ENCODE data around the gene AP2A2.

Gene AP2A2

GRCh38 chr11:1030086-1030485, 104.4 kb downstream of the AP2A2 start:
- no peak for DNase-seq (ENCODE audit: low read depth in 2 of 2)

GRCh38 chr11:1030556-1030955, 104.9 kb downstream of the AP2A2 start:
- DNase-seq (ENCODE audit: low read depth in 2 of 2), result no peak

GRCh38 chr11:1031121-1031899, 105.6 kb downstream of the AP2A2 start:
- no peak for DNase-seq (ENCODE audit: low read depth in 2 of 2)

GRCh38 chr11:1032310-1032891, 106.7 kb downstream of the AP2A2 start:
- no peak for DNase-seq (ENCODE audit: low read depth in 2 of 2)

- no peak for DNase-seq (ENCODE audit: low read depth in 2 of 2)
Observed at GRCh38 chr11:1033016-1033798, 107.5 kb downstream of the AP2A2 start.

- DNase-seq (ENCODE audit: low read depth in 2 of 2), result no peak
Observed at GRCh38 chr11:1034001-1034400, 108.3 kb downstream of the AP2A2 start.

GRCh38 chr11:1034456-1035295, 109.0 kb downstream of the AP2A2 start:
- DNase-seq (ENCODE audit: low read depth in 2 of 2), result no peak

GRCh38 chr11:1035577-1036283, 110.1 kb downstream of the AP2A2 start:
- DNase-seq (ENCODE audit: low read depth in 2 of 2), result no peak

GRCh38 chr11:1036303-1036923, 110.7 kb downstream of the AP2A2 start, which contains the start of gene MUC6:
Gene MUC6, minus strand, starts transcription at chr11:1036718. Its CDS starts 63 bp downstream, at chr11:1036655.
- DNase-seq (ENCODE audit: low read depth in 2 of 2), result no peak

- no peak for DNase-seq (ENCODE audit: low read depth in 2 of 2)
Observed at GRCh38 chr11:1036931-1037330, 111.3 kb downstream of the AP2A2 start.

- DNase-seq (ENCODE audit: low read depth in 2 of 2), result no peak
Observed at GRCh38 chr11:1037506-1038055, 111.9 kb downstream of the AP2A2 start.

GRCh38 chr11:1038361-1038760, 112.7 kb downstream of the AP2A2 start:
- no peak for DNase-seq (ENCODE audit: low read depth in 2 of 2)

- no peak for DNase-seq (ENCODE audit: low read depth in 2 of 2)
Observed at GRCh38 chr11:1038921-1039320, 113.3 kb downstream of the AP2A2 start.

- DNase-seq (ENCODE audit: low read depth in 2 of 2), result no peak
Observed at GRCh38 chr11:1039481-1040427, 114.1 kb downstream of the AP2A2 start.

GRCh38 chr11:1040428-1041148, 114.9 kb downstream of the AP2A2 start:
- DNase-seq (ENCODE audit: low read depth in 2 of 2), result no peak

GRCh38 chr11:1041149-1041467, 115.4 kb downstream of the AP2A2 start:
- no peak for DNase-seq (ENCODE audit: low read depth in 2 of 2)

- no peak for DNase-seq (ENCODE audit: low read depth in 2 of 2)
Observed at GRCh38 chr11:1041471-1041870, 115.8 kb downstream of the AP2A2 start.

- DNase-seq (ENCODE audit: low read depth in 2 of 2), result no peak
Observed at GRCh38 chr11:1041936-1042608, 116.4 kb downstream of the AP2A2 start.

All from stimulated activated CD8-positive, alpha-beta memory T cell treated with anti-CD3 and anti-CD28 coated beads, Interleukin-2, amount 100 ng/mL, for 1 hour (primary cell).